SK-N-SH treated with all-trans-retinoic acid at 6 μM for 48 hours (cell line): ENCODE measurements around the gene POLR2I.

Source experiments
- ATAC-seq: fragments of 200-7000 bp; cut with Tn5 transposase; 3 replicates; pipeline ENCODE4 v1.9.1; 2020; ENCODE audit warnings: mild to moderate bottlenecking, moderate library complexity
- ARNTL ChIP-seq: fragments of 450-650 bp; formaldehyde crosslinking; IDR thresholded peaks from 2 replicates; pipeline ENCODE4 v1.5.0; 2020; ENCODE audit warnings: low read depth, mild to moderate bottlenecking, moderate library complexity, borderline replicate concordance
- CSRNP3 ChIP-seq: fragments of 250-450 bp; sonication (Bioruptor Pico); IDR thresholded peaks from 2 replicates; pipeline ENCODE4 v1.5.1; 2021; ENCODE audit warnings: mild to moderate bottlenecking, moderate library complexity
- ESRRG ChIP-seq: fragments of 250-450 bp; sonication (Bioruptor Pico); IDR thresholded peaks from 2 replicates; pipeline ENCODE4 v1.6.1; 2021; ENCODE audit warnings: mild to moderate bottlenecking
- GLIS3 ChIP-seq: fragments of 250-450 bp; sonication (Bioruptor Pico); IDR thresholded peaks from 2 replicates; pipeline ENCODE4 v1.5.0; 2020; ENCODE audit warnings: mild to moderate bottlenecking, moderate library complexity
- ISL1 ChIP-seq: fragments of 250-450 bp; sonication (Bioruptor Pico); IDR thresholded peaks from 2 replicates; pipeline ENCODE4 v2.1.2; 2022; ENCODE audit warnings: mild to moderate bottlenecking, moderate library complexity
- OSR1 ChIP-seq: fragments of 250-450 bp; sonication (Bioruptor Pico); IDR thresholded peaks from 2 replicates; pipeline ENCODE4 v1.8.0; 2022; ENCODE audit warnings: moderate library complexity, mild to moderate bottlenecking, inconsistent platforms
- PATZ1 ChIP-seq: fragments of 250-450 bp; sonication (Bioruptor Pico); IDR thresholded peaks from 2 replicates; pipeline ENCODE4 v1.8.0; 2020; ENCODE audit warnings: mild to moderate bottlenecking, moderate library complexity, borderline replicate concordance
- POU6F1 ChIP-seq: fragments of 250-450 bp; sonication (Bioruptor Pico); IDR thresholded peaks from 2 replicates; pipeline ENCODE4 v1.8.0; 2021; ENCODE audit warnings: low read depth, mild to moderate bottlenecking, moderate library complexity, borderline replicate concordance
- PPARA ChIP-seq: fragments of 250-450 bp; sonication (Bioruptor Pico); IDR thresholded peaks from 2 replicates; pipeline ENCODE4 v1.5.0; 2020; ENCODE audit warnings: mild to moderate bottlenecking, borderline replicate concordance
- RARB ChIP-seq: fragments of 250-450 bp; sonication (Bioruptor Pico); IDR thresholded peaks from 2 replicates; pipeline ENCODE4 v1.8.0; 2021; ENCODE audit warnings: mild to moderate bottlenecking, moderate library complexity
- SNAI2 ChIP-seq: fragments of 250-450 bp; sonication (Bioruptor Pico); IDR thresholded peaks from 2 replicates; pipeline ENCODE4 v1.5.0; 2020; ENCODE audit warnings: mild to moderate bottlenecking, moderate library complexity
- TOX ChIP-seq: fragments of 250-450 bp; sonication (Bioruptor Pico); IDR thresholded peaks from 2 replicates; pipeline ENCODE4 v1.8.0; 2021; ENCODE audit warnings: mild to moderate bottlenecking, moderate library complexity, borderline replicate concordance
- TSHZ2 ChIP-seq: fragments of 250-450 bp; sonication (Bioruptor Pico); IDR thresholded peaks from 2 replicates; pipeline ENCODE4 v1.5.0; 2020; ENCODE audit warnings: mild to moderate bottlenecking, moderate library complexity
- ZC3H10 ChIP-seq: fragments of 250-450 bp; sonication (Bioruptor Pico); IDR thresholded peaks from 2 replicates; pipeline ENCODE4 v1.5.1; 2021; ENCODE audit warnings: mild to moderate bottlenecking, moderate library complexity
- ZFP30 ChIP-seq: fragments of 450-650 bp; formaldehyde crosslinking; IDR thresholded peaks from 2 replicates; pipeline ENCODE4 v1.5.0; 2022; ENCODE audit warnings: mild to moderate bottlenecking, moderate library complexity
- ZNF565 ChIP-seq: fragments of 450-650 bp; formaldehyde crosslinking; conservative IDR thresholded peaks from 2 replicates; pipeline ENCODE4 v1.5.0; 2020; ENCODE audit warnings: low read depth, mild to moderate bottlenecking, moderate library complexity
- ZNF70 ChIP-seq: fragments of 450-650 bp; formaldehyde crosslinking; IDR thresholded peaks from 2 replicates; pipeline ENCODE4 v1.5.0; 2020; ENCODE audit warnings: mild to moderate bottlenecking, moderate library complexity
- ZNF8 ChIP-seq: fragments of 450-650 bp; formaldehyde crosslinking; IDR thresholded peaks from 2 replicates; pipeline ENCODE4 v1.5.0; 2020; ENCODE audit warnings: mild to moderate bottlenecking, moderate library complexity

The POLR2I gene

GRCh38 chr19:36106991-36107390, 7.7 kb downstream of the POLR2I start:
- no peak for ATAC-seq
- TF ChIP-seq OSR1 (CRISPR knock-in tag) (no peak), SNAI2 (no peak), GLIS3 (no peak), RARB (CRISPR knock-in tag) (no peak), ZC3H10 (CRISPR knock-in tag) (no peak), ARNTL (CRISPR knock-in tag) (no peak), ISL1 (CRISPR knock-in tag) (no peak), ZNF70 (CRISPR knock-in tag) (no peak), ESRRG (CRISPR knock-in tag) (no peak), ZNF565 (no peak), PATZ1 (CRISPR knock-in tag) (no peak), POU6F1 (no peak)

GRCh38 chr19:36106441-36106840, 8.2 kb downstream of the POLR2I start:
- no peak for TF ChIP-seq ZNF70 (CRISPR knock-in tag)
- no peak for TF ChIP-seq POU6F1
- no peak for TF ChIP-seq CSRNP3 (CRISPR knock-in tag)
- TF ChIP-seq ZNF565: no peak
- TF ChIP-seq GLIS3: no peak
- TF ChIP-seq ZFP30: no peak
- TF ChIP-seq TSHZ2 (CRISPR knock-in tag): no peak
- no peak for TF ChIP-seq PATZ1 (CRISPR knock-in tag)
- TF ChIP-seq ARNTL (CRISPR knock-in tag): no peak
- no peak for TF ChIP-seq ZNF8 (CRISPR knock-in tag)
- no peak for TF ChIP-seq PPARA (CRISPR knock-in tag)
- TF ChIP-seq, all 23 proteins: peak for 0
- ATAC-seq: no peak

- TF ChIP-seq ZC3H10 (CRISPR knock-in tag) (no peak), ZFP30 (no peak), SNAI2 (no peak), ZNF70 (CRISPR knock-in tag) (no peak), ESRRG (CRISPR knock-in tag) (no peak), PPARA (CRISPR knock-in tag) (no peak), TOX (no peak), ZNF8 (CRISPR knock-in tag) (no peak), PATZ1 (CRISPR knock-in tag) (no peak)
Measured at GRCh38 chr19:36103842-36104552, 10.7 kb downstream of the POLR2I start.

More at GRCh38 chr19:36103842-36104552, 10.7 kb downstream of the POLR2I start:
- peak; percentile 20; the same call in 2 of the 3 replicates for ATAC-seq
